Hippocampal formation (tissue), 2 donors: ENCODE data around the gene TMEM151B.

Experiments used
- DNase-seq, 2 donors: peaks; one replicate each; lab custom pipeline; 2025; lab: John Stamatoyannopoulos, UW

TMEM151B gene

DNA sequence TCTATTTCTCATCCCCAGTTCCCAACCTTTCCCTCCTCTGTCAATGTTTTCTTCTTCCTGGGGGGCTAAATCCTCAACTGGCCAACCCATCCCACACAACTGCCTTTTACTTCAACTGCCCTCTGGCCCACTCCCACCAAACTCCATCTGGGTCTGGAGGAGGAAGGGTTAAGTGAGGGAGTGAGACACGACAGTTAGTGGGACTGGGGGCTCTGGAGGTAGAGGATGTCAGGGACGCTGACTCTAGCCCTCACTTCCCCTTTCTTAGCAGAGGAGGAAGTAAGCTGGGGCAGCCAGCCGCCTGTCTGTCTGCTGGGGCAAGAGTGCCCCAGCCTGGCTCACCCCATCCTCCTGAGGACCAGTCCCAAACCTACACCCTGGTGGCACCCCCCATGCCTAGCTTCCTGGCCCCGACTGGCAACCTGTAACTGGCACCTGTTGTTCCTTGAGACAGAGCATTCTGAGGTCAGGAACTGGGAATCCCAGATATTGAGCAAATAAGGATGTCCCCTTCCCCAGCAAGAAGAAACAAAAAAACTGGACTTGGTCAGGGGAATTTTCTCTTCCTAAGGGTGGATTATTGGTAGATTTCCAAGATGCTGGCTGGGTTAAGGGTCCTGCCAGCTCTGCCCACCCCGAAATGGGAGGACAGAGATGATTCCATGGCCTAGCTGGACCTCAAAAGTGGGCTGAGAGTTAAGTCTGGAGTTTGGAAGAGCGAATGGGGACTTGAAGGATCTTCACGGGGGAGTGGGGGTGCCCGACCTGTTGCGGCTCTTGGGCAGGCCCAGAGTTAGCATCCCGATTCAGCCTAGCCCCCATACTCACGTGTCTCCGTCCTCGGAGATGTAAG lies 5.9 kb upstream of the TMEM151B start:
- no peak for DNase-seq

- DNase-seq: peak; percentile 85 to 86
Measured at GRCh38 chr6:44265007-44265721, 5.1 kb upstream of the TMEM151B start, which contains the start of gene NFKBIE. NFKBIE (minus strand) TSS chr6:44265551; CDS start chr6:44265346, 205 bp downstream.

DNA sequence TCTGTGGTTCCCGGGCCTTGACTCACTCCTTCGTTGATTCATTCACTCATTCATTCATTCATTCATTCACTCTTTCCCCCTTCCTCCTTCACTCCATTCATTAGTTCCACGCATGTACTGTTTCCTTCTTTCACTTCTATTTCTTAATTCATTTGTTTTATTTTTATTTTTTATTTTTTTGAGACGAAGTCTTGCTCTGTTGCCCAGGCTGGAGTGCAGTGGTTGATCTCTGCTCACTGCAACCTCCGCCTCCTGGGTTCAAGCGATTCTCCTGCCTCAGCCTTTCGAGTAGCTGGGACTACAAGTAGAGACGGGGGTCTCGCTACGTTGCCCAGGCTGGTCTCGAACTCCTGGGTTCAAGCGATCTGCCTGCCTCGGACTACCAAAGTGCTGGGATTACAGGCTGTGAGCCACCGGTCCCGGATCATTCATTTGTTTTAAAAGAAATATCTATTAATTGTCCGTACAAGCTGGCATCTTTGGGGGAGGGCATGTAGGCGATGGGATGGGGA lies 4.5 kb upstream of the TMEM151B start:
- DNase-seq: no peak

DNA sequence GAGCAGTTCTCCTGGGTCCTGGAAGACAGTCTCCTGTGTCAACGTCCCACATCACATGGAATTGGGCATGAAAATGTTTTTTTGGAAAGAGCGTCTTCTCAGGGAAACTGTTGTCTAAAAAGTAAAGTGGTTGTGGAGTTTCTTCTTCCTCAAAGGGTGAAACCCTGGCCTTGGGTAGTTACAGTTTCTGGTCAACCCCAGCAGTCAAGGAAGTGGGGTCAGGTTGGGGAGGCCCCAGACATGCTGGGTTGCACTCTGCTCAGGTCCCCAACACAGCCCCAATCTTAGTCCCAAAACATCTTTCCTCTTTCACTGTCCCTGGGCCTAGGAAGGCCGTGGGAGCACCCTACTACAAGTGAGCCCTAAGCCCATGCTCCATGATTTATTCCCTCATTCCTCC lies 3.9 kb upstream of the TMEM151B start:
- DNase-seq: no peak

DNA sequence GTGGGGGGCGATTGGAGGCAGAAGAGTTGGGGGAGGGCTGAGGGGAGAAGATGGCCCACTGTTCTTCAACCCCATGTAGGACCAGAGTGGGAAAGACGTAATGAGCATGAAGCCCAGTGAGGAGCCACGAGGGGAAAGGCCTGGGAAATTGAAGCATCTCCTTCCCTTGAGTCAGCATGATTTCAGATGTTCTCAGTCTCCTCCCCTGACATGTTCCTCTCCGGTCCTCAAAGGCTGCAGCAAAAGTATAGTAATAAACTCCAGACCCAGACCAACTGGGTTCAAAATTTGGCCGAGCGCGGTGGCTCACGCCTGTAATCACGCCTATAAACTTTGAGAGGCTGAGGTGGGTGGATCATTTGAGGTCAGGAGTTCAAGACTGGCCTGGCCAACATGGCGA lies 3.0 kb upstream of the TMEM151B start:
- DNase-seq: no peak

DNA sequence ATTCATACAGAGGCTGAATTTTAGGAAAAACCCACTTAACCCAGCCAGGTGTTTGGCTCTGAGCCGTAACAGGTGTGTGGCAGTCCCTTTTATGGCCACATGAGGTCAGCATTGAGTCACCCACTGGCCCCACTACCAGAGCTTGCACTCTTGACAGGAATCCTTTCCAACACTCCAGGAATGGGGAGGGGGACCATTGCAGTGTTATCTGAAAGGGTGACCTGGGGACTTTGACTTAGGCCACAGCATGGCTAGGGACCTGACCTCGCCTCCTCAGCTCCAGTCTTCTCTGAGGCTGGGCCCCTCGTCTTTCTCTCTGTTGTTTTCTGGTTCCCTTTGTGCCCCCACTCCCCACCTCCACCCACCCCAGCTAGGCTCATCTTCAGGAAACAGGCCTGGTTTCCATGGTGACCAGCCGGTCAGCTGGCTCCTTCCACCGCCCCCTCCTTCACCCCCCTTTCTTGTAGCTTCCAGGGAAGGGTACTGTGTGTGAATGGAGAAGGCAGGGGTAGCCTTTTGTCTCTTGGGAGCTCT lies 2.1 kb upstream of the TMEM151B start:
- peak in 1 of 2 donors; percentile 19 for DNase-seq

GRCh38 chr6:44269178-44269920 lies 901 bp upstream of the TMEM151B start:
- DNase-seq: no peak

DNA sequence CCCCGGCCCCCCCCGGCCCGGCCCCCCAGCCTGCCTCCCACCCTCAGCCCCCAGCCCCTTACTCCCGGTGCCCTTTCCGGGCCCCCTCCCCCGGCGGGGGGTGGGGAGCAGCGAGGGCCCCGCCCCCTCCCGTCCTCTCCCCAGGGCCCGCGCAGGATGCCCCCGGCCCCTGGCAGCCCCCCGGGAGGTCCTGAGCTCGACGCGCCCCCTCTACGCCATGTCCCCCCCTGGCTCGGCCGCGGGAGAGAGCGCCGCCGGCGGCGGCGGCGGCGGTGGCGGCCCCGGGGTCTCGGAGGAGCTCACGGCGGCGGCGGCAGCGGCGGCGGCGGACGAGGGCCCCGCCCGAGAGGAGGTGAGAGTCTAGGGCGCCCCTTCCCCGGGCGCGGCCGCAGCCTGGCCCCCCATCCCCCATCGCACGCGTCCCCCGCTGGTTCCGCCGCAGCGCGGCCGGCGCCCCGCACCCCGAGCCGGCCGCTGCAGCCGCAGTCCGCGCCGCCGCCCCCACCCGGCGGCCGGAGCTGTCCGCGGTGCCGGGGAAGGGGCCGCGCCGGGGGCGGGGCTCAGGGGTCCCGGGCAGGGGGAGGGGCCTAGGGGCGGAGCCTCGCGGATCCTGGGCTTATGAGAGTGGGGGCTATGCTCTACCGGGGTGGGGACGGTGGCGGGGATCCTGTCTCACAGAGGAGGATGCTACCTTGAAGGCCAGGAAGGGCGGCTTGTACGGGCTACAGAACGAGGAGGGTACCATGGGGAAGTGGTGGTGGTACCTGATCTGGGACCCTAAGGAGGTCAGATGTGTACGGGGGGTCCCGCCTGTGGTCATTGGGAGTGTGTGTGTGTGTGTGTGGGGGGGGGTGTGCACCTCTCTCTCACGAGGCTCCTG lies 516 bp downstream of the TMEM151B start:
- no peak for DNase-seq

DNA sequence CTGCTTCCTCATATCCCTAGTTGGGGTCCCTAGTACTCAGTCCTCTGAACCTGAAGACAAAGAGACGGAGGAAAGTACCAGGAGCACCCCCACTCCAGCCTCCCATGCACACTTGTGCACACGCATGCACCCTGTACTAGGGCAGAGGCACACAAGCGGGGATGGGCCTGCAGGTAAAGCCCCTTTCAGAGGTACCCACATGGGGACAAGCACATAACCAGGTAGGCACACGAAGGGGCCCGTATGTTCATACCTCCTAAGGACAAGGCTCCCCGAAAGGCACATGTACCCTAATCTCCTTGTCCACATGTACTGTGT lies 1.1 kb downstream of the TMEM151B start:
- DNase-seq: no peak

DNA sequence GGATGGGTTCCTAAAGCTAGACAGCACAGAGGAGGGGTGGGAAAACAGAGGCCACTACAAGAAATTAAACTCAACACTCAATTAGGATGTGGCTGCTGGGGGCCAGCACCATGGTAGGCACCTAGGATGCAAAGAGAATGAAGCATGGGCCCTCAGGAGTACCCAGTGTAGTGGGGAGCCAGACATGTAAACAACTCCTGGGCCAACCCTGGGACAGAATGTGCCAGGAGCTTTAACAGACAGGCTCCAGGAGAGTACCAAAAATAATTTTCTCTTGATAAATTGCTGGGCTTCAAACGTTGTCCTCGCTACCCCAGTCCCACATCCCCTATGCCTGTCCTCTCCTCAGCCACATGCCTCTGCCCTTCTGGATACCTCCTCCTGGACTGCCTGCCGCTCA lies 1.7 kb downstream of the TMEM151B start:
- no peak for DNase-seq

DNA sequence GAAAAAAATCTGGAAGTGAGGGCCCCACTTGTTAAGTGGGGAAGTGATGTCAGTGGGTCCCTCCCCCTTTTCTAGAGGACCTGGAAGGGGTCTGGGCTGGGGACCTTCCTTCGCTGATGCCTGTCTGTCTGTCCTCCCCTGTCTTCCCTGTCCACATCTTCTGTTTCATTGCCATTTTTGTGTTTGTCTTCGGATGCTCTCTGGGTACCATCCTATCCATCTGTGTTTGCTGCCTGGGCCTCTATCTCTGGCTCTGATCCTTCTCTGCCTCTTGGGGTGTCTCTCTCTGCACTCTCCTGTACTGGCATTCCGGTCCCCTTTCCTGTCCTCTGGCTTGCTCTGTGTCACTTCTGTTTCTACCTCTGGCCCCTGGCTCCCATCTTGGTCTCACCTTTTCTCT lies 2.3 kb downstream of the TMEM151B start:
- no peak for DNase-seq

GRCh38 chr6:44272999-44273566 lies 2.8 kb downstream of the TMEM151B start:
- DNase-seq: no peak

GRCh38 chr6:44273617-44274016 lies 3.4 kb downstream of the TMEM151B start:
- DNase-seq: no peak

- DNase-seq: no peak
Measured at GRCh38 chr6:44275271-44275748, 5.1 kb downstream of the TMEM151B start.

DNA sequence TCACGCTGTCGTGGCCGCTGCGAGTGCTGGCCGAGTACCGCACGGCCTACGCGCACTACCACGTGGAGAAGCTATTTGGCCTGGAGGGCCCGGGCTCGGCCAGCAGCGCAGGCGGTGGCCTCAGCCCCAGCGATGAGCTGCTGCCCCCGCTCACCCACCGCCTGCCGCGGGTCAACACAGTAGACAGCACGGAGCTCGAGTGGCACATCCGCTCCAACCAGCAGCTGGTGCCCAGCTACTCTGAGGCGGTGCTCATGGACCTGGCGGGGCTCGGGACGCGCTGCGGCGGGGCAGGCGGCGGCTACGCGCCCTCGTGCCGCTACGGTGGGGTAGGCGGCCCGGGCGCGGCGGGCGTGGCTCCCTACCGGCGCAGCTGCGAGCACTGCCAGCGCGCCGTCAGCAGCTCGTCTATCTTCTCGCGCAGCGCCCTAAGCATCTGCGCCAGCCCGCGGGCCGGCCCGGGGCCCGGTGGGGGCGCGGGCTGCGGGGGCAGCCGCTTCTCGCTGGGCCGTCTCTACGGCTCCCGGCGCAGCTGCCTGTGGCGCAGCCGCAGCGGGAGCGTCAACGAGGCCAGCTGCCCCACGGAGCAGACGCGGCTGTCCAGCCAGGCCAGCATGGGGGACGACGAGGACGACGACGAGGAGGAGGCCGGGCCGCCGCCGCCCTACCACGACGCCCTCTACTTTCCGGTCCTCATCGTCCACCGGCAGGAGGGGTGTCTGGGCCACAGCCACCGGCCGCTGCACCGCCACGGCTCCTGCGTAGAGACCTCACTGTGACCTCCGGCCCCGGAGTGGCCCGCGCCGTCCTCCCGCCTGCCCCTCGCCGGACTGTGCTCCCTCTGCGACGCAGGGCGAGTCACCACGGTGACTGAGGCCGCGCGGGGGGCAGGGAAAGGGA lies 5.7 kb downstream of the TMEM151B start:
- no peak for DNase-seq

DNA sequence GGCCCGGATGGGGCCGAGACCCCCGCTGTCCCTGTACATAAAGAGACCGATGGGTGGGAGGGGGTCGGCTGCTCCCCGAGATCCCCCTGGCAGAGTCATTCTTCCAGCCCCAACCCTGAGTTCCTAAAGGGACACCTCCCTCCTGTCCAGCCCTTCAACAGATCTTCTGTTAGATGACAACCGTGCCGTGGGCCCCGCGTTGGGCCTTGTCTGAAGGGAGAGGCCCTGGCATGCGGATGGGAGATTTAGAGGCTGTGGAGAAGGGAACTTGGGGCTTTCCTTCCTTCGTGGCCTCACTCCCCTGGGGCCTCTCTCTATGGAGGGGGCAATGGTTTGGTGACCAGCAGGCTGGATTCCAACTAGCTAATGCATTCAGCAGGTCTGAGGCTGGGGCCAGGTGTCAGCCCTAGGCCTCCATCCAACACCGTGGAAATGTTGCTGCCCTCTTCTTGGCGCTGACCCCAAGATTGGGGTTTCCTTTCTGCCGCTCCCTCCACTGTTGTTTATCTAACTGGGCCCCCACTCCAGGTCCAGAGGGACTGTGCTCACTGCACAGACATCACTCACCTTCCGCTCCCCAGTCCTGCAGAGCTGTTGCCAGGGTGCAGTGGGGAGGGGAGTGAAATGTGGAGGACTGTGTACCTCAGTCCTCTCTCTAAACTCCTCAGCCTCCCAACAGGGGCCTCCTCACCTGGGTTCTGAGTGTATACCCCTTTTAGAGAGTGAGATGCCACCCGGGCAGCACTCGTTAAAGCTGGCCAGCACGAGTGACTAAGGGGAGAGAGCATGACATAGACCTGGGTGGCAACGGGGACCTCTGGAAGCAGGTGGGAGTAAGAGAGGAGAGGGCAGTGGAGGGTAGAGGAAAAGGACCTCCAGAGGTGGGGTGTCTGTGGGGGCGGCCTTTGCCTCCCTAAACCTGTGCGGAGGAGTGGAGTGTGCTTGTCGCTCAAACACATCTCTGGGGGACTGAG lies 6.7 kb downstream of the TMEM151B start:
- no peak for DNase-seq

DNA sequence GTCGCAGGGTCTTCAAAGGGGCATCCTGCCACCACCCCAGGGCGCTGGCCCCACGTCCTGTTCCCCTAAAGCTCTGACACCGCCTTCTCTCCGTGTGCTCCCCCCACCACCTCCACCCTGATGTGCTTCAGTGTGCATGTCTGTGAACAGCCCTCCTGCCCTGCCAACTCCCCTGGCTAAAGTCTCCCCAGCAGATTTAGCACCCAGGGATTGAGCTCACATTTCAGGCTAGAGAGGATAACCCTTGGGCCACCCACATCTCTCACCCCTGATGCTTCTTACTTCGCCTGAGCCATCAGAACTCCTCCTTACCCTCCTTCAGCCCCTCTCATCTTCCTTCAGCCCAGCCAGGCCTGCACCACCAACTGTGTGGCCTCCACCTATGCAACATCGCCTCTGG lies 7.5 kb downstream of the TMEM151B start:
- no peak for DNase-seq

DNA sequence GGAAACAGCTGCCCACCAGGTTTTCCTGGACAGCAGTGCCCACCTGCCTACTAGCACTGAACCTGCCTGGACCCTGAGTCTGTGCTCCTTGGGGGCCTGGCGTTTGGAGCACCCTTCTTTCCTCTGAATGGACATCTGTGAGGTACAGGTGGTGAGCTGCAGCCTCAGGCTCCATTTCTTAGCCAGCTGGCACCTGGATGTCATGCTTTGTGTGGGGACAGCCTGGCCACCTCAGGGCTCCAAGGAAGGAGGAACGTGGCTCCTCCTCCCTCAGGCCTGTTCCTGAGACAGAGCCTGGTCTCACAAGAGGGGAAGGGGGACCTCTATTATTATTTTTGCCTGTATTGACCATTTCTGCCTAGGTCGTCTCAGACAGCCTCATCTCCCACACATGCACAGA lies 8.1 kb downstream of the TMEM151B start:
- no peak for DNase-seq
